GM23248 (cell line): ENCODE measurements around the gene CTU2. TPM values are rescaled to one million over a fixed set of nuclear protein-coding genes. Genes with fewer than 3 reads are reported as not detected.

Experiments used
- DNase-seq: peaks from one replicate; pipeline ENCODE4 v3.0.0-alpha.2; 2015
- H2AFZ ChIP-seq: fragments of 200-600 bp; sonication (generic); 2 replicates; pipeline ENCODE4 v1.6.1; 2016; ENCODE audit warnings: antibody characterized with exemption
- H3F3A ChIP-seq: fragments of 200-600 bp; sonication (generic); 2 replicates; pipeline ENCODE4 v1.6.1; 2016; ENCODE audit warnings: mild to moderate bottlenecking, antibody characterized with exemption, mixed run types; ENCODE audit not compliant: insufficient read depth
- H3K27ac ChIP-seq: fragments of 200-600 bp; sonication (generic); 2 replicates; pipeline ENCODE4 v1.5.1; 2016; ENCODE audit warnings: mild to moderate bottlenecking
- H3K27me3 ChIP-seq: fragments of 200-600 bp; sonication (generic); replicated peaks from 2 replicates; pipeline ENCODE4 v1.6.1; 2016; ENCODE audit warnings: mild to moderate bottlenecking; ENCODE audit not compliant: insufficient read depth
- H3K36me3 ChIP-seq: fragments of 200-600 bp; sonication (generic); 2 replicates; pipeline ENCODE4 v1.6.1; 2016; ENCODE audit warnings: low read depth, mild to moderate bottlenecking
- H3K4me1 ChIP-seq: fragments of 200-600 bp; sonication (generic); 2 replicates; pipeline ENCODE4 v1.6.1; 2016; ENCODE audit warnings: mild to moderate bottlenecking; ENCODE audit not compliant: insufficient read depth
- H3K4me2 ChIP-seq: fragments of 200-600 bp; sonication (generic); one replicate; pipeline ENCODE4 v1.6.1; 2016; ENCODE audit warnings: mild to moderate bottlenecking; ENCODE audit not compliant: unreplicated experiment
- H3K4me3 ChIP-seq: fragments of 200-600 bp; sonication (generic); 2 replicates; pipeline ENCODE4 v1.5.1; 2016; ENCODE audit warnings: mild to moderate bottlenecking
- H3K79me2 ChIP-seq: fragments of 200-600 bp; sonication (generic); 2 replicates; pipeline ENCODE4 v1.6.1; 2016; ENCODE audit warnings: mild to moderate bottlenecking; ENCODE audit not compliant: insufficient read depth
- H3K9ac ChIP-seq: fragments of 200-600 bp; sonication (generic); 2 replicates; pipeline ENCODE4 v1.6.1; 2016; ENCODE audit warnings: mild to moderate bottlenecking
- H3K9me2 ChIP-seq: fragments of 200-600 bp; sonication (generic); 2 replicates; pipeline ENCODE4 v1.6.1; 2016; ENCODE audit warnings: mixed run types, mild to moderate bottlenecking, moderate library complexity; ENCODE audit not compliant: insufficient read depth
- H3K9me3 ChIP-seq: fragments of 200-600 bp; sonication (generic); one replicate; pipeline ENCODE4 v1.6.1; 2017; ENCODE audit warnings: low read depth
- H4K20me1 ChIP-seq: fragments of 200-600 bp; sonication (generic); 2 replicates; pipeline ENCODE4 v1.6.0; 2016; ENCODE audit not compliant: insufficient read depth
- EZH2 ChIP-seq: fragments of 200-600 bp; sonication (generic); IDR thresholded peaks from 2 replicates; pipeline ENCODE4 v1.6.1; 2018; ENCODE audit warnings: antibody characterized with exemption, mild to moderate bottlenecking; ENCODE audit not compliant: insufficient read depth, poor library complexity, severe bottlenecking
- EZH2phosphoT487 ChIP-seq: fragments of 200-600 bp; sonication (generic); IDR thresholded peaks from 2 replicates; pipeline ENCODE4 v1.6.1; 2018; ENCODE audit warnings: antibody characterized with exemption, moderate library complexity, mild to moderate bottlenecking, low read depth; ENCODE audit not compliant: insufficient read depth
- WGBS, 2 experiments: methylation state at CpG; one replicate each; pipeline ENCODE4 v1.1.6; 2015 to 2017; ENCODE audit warnings: low lambda C conversion rate in 2 of 2, low coverage in 1 of 2; ENCODE audit errors: missing lambda C conversion rate in 2 of 2; 5-methylcytosine and 5-hydroxymethylcytosine counted together
- in situ Hi-C: fragments of 300-500 bp; cut with MboI; formaldehyde crosslinking; loops from 2 replicates; pipeline ENCODE4 v1.15.0; 2020
- polyA plus RNA-seq: library from polyadenylated mRNA; unstranded; fragments of >200 nt; fragmentation: Nextera tagmentation; extraction: Ambion mirVana; gene quantifications from 2 replicates; pipeline ENCODE4 v1.2.1, GENCODE V29; 2016
- total RNA-seq: library from RNA; depleted of rRNA; stranded (reverse); fragments of >200 nt; shearing (Covaris generic); gene quantifications from 2 replicates; pipeline ENCODE4 v1.2.3, GENCODE V29; 2014

The CTU2 gene
- total and polyA plus RNA-seq, 2 experiments from 2014 or later: 16.1 to 20.4 TPM

DNA sequence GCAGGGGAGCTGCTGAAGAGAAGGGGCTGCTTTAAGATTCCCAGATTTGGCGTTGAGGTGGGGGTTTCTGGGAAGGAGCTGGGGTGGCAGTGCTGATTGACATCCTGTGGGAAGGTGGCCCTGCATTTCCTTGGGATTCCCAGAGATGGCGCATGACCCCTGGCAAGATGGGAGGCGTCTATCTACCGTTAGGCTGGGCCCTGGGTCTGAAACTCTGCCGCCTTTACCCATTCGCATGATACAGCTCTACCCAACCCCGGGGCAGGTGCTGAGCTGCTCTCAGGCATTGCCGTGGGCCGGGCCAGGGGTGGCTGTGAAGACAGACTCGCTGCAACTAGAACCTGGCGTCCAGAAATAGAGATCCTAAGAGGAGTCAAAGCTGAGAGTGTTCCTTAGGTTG, 33.5 kb upstream of the CTU2 start:
- Histone ChIP-seq H3K4me1 (no peaks in the 10 kb centered on the region), H3F3A (no peaks in the 10 kb centered on the region), H3K9me2 (no peaks in the 10 kb centered on the region), H3K79me2 (no peaks in the 10 kb centered on the region), H3K4me2 (no peak overlapping the region), H3K27me3 (no peaks in the 10 kb centered on the region), H3K9me3 (no peaks in the 10 kb centered on the region), H2AFZ (no peak overlapping the region), H3K36me3 (no peaks in the 10 kb centered on the region), H3K9ac (no peak overlapping the region), H4K20me1 (no peaks in the 10 kb centered on the region), H3K27ac (no peak overlapping the region), H3K4me3 (no peak overlapping the region)
- no peak for DNase-seq
- TF ChIP-seq EZH2phosphoT487 (no peak), EZH2 (no peak)
- 82 to 92% methylated on average over 9 to 11 of the region's 11 CpGs for WGBS, 2 experiments
- in situ Hi-C loops: no loop called here

GRCh38 chr16:88673716-88674379, 32.5 kb upstream of the CTU2 start:
- Histone ChIP-seq H3K79me2 (no peaks in the 10 kb centered on the region), H3F3A (no peaks in the 10 kb centered on the region), H3K4me1 (no peaks in the 10 kb centered on the region), H3K27ac (no peak overlapping the region), H4K20me1 (no peaks in the 10 kb centered on the region), H3K36me3 (no peaks in the 10 kb centered on the region), H3K9ac (no peak overlapping the region), H3K9me3 (no peaks in the 10 kb centered on the region), H3K27me3 (no peaks in the 10 kb centered on the region), H3K9me2 (no peaks in the 10 kb centered on the region), H3K4me2 (no peak overlapping the region), H2AFZ (no peak overlapping the region), H3K4me3 (no peak overlapping the region)
- TF ChIP-seq EZH2 (no peak), EZH2phosphoT487 (no peak)
- DNase-seq: no peak
- WGBS, 2 experiments: 93 to 96% methylated on average over 19 of the region's 19 CpGs
- in situ Hi-C loops: no loop called here

- no peaks in the 10 kb centered on the region for H3K79me2 ChIP-seq
- TF ChIP-seq EZH2phosphoT487 (no peak), EZH2 (no peak)
- H3K36me3 ChIP-seq: no peaks in the 10 kb centered on the region
- DNase-seq: no peak
- no peaks in the 10 kb centered on the region for H4K20me1 ChIP-seq
- no peaks in the 10 kb centered on the region for H3K27me3 ChIP-seq
- in situ Hi-C loops: no loop called here
- H2AFZ ChIP-seq: no peak overlapping the region
- H3K9me3 ChIP-seq: no peaks in the 10 kb centered on the region
- no peak overlapping the region for H3K27ac ChIP-seq
- no peaks in the 10 kb centered on the region for H3F3A ChIP-seq
- no peak overlapping the region for H3K4me2 ChIP-seq
- no peaks in the 10 kb centered on the region for H3K9me2 ChIP-seq
- H3K9ac ChIP-seq: no peak overlapping the region
- no peaks in the 10 kb centered on the region for H3K4me1 ChIP-seq
- H3K4me3 ChIP-seq: no peak overlapping the region
- 82 to 86% methylated on average over 21 to 22 of the region's 22 CpGs for WGBS, 2 experiments
These were observed 29.6 kb upstream of the CTU2 start for GRCh38 chr16:88676502-88677242.

- Histone ChIP-seq H3K4me1 (no peaks in the 10 kb centered on the region), H3F3A (no peaks in the 10 kb centered on the region), H3K4me3 (no peak overlapping the region), H3K27me3 (no peaks in the 10 kb centered on the region), H3K27ac (no peak overlapping the region), H2AFZ (no peak overlapping the region), H4K20me1 (no peaks in the 10 kb centered on the region), H3K9ac (no peak overlapping the region), H3K4me2 (no peak overlapping the region), H3K79me2 (no peaks in the 10 kb centered on the region), H3K9me3 (no peaks in the 10 kb centered on the region), H3K9me2 (no peaks in the 10 kb centered on the region), H3K36me3 (no peaks in the 10 kb centered on the region)
- in situ Hi-C loops: no loop called here
- whole genome bisulfite sequencing, 2 experiments: 43 to 51% methylated on average over 12 to 13 of the region's 13 CpGs
- DNase-seq: no peak
- no peak for TF ChIP-seq EZH2phosphoT487
- TF ChIP-seq EZH2: no peak
These were observed 28.6 kb upstream of the CTU2 start for GRCh38 chr16:88677721-88678120.
